ENCODE results near the gene LYVE1.

The LYVE1 gene

DNA sequence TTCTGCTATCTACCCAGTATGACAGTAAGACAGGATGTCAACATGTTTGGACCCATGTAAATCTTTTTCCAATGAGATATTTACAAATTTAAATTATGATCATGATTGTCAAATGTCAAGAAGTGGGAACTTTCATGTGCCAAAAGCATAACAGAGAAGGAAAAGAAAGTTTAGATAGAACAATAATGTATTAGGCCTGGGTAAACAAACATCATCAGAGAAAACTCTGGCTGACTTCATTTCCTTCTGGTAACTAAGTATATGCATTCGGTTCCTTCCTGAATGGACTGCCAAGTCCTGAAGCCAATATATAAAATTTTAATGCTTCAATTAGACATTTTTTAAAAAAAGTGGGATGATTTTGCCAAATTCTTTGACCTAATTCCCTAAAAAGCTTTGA lies 44.0 kb downstream of the LYVE1 start:
- Histone ChIP-seq H3K27me3 (replicated peaks; ENCODE audit: control insufficient read depth, insufficient read depth, low read length) (no peaks in the 10 kb centered on the region), H3K36me3 (ENCODE audit: control insufficient read depth, insufficient read depth, low read length) (no peaks in the 10 kb centered on the region), H3K4me3 (replicated peaks; ENCODE audit: low read depth, low read length) (no peak overlapping the region)
- TF ChIP-seq, protein P1, sequence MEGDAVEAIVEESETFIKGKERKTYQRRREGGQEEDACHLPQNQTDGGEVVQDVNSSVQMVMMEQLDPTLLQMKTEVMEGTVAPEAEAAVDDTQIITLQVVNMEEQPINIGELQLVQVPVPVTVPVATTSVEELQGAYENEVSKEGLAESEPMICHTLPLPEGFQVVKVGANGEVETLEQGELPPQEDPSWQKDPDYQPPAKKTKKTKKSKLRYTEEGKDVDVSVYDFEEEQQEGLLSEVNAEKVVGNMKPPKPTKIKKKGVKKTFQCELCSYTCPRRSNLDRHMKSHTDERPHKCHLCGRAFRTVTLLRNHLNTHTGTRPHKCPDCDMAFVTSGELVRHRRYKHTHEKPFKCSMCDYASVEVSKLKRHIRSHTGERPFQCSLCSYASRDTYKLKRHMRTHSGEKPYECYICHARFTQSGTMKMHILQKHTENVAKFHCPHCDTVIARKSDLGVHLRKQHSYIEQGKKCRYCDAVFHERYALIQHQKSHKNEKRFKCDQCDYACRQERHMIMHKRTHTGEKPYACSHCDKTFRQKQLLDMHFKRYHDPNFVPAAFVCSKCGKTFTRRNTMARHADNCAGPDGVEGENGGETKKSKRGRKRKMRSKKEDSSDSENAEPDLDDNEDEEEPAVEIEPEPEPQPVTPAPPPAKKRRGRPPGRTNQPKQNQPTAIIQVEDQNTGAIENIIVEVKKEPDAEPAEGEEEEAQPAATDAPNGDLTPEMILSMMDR (IDR thresholded peaks at IDR 0.05; ENCODE audit: insufficient read depth, low read length, poor library complexity, severe bottlenecking) = no peak
- DNase-seq (ENCODE audit: extremely low read depth, insufficient read length) = no peak

- DNase-seq (ENCODE audit: extremely low read depth, insufficient read length) = no peak
- Histone ChIP-seq H3K4me3 (replicated peaks; ENCODE audit: low read depth, low read length) (no peak overlapping the region), H3K27me3 (replicated peaks; ENCODE audit: control insufficient read depth, insufficient read depth, low read length) (no peaks in the 10 kb centered on the region), H3K36me3 (ENCODE audit: control insufficient read depth, insufficient read depth, low read length) (no peaks in the 10 kb centered on the region)
- TF ChIP-seq, protein P1 (IDR thresholded peaks at IDR 0.05; ENCODE audit: insufficient read depth, low read length, poor library complexity, severe bottlenecking) = no peak
These were observed 45.5 kb downstream of the LYVE1 start for GRCh38 chr11:10522921-10523320.

- TF ChIP-seq, protein P1 (IDR thresholded peaks at IDR 0.05; ENCODE audit: insufficient read depth, low read length, poor library complexity, severe bottlenecking) = no peak
- no peak for DNase-seq (ENCODE audit: extremely low read depth, insufficient read length)
- H3K27me3 ChIP-seq (replicated peaks; ENCODE audit: control insufficient read depth, insufficient read depth, low read length) = no peaks in the 10 kb centered on the region
- no peaks in the 10 kb centered on the region for H3K36me3 ChIP-seq (ENCODE audit: control insufficient read depth, insufficient read depth, low read length)
- H3K4me3 ChIP-seq (replicated peaks; ENCODE audit: low read depth, low read length) = no peak overlapping the region
These were observed 46.2 kb downstream of the LYVE1 start for GRCh38 chr11:10522276-10522675.

GRCh38 chr11:10520562-10520961 lies 47.9 kb downstream of the LYVE1 start:
- H3K4me3 ChIP-seq (replicated peaks; ENCODE audit: low read depth, low read length) = no peak overlapping the region
- TF ChIP-seq, protein P1 (IDR thresholded peaks at IDR 0.05; ENCODE audit: insufficient read depth, low read length, poor library complexity, severe bottlenecking) = no peak
- DNase-seq (ENCODE audit: extremely low read depth, insufficient read length) = no peak
- H3K36me3 ChIP-seq (ENCODE audit: control insufficient read depth, insufficient read depth, low read length) = no peaks in the 10 kb centered on the region
- H3K27me3 ChIP-seq (replicated peaks; ENCODE audit: control insufficient read depth, insufficient read depth, low read length) = no peaks in the 10 kb centered on the region

DNA sequence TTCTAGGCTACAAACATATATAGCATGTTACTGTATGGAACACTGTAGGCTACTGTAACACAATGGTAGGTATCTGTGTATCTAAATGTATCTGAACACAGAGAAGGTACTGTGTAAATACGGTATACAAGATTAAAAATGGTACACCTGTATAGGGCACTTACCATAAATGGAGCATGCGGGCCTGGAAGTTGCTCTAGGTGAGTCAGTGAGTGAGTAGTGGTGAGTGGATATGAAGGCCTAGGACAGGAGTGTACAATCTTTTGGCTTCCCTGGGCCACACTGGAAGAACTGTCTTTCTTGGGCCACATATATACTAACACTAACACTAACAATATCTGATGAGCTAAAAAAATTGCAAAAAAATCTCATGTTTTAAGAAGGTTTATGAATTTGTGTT lies 48.8 kb downstream of the LYVE1 start:
- TF ChIP-seq, protein P1 (IDR thresholded peaks at IDR 0.05; ENCODE audit: insufficient read depth, low read length, poor library complexity, severe bottlenecking) = no peak
- Histone ChIP-seq H3K36me3 (ENCODE audit: control insufficient read depth, insufficient read depth, low read length) (no peaks in the 10 kb centered on the region), H3K4me3 (replicated peaks; ENCODE audit: low read depth, low read length) (no peak overlapping the region), H3K27me3 (replicated peaks; ENCODE audit: control insufficient read depth, insufficient read depth, low read length) (no peaks in the 10 kb centered on the region)
- DNase-seq (ENCODE audit: extremely low read depth, insufficient read length) = no peak

DNA sequence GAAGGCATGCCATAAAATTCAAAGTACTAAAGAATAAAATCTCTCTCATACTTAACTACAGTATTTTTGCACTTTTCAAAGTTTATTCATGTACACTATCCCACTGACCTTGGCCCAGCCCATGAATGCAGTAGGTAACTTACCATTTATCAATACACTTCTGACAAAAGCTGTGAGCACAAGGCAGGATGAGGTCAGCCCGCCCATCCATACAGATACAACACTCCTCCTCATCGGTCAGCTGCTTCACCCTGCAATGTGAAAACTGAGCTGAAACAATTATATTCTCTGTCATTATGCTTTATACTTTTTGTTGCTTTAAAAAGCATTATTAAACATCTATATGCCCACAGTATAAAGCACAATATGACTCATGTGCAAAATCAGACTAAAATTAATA lies 49.6 kb downstream of the LYVE1 start:
- no peaks in the 10 kb centered on the region for H3K36me3 ChIP-seq (ENCODE audit: control insufficient read depth, insufficient read depth, low read length)
- TF ChIP-seq, protein P1 (IDR thresholded peaks at IDR 0.05; ENCODE audit: insufficient read depth, low read length, poor library complexity, severe bottlenecking) = no peak

More for the DNA sequence above, 49.6 kb downstream of the LYVE1 start:
- no peaks in the 10 kb centered on the region for H3K27me3 ChIP-seq (replicated peaks; ENCODE audit: control insufficient read depth, insufficient read depth, low read length)
- no peak for DNase-seq (ENCODE audit: extremely low read depth, insufficient read length)
- no peak overlapping the region for H3K4me3 ChIP-seq (replicated peaks; ENCODE audit: low read depth, low read length)
